Measurements from ENCODE around the gene ROPN1L.
A peak's percentile ranks its signal among the peaks of the same experiment; 100 is the strongest.
"Not testable (repeated sequence)": the region's sequence is repeated elsewhere in the genome, so short reads cannot be mapped to it uniquely, and the experiment has no call there.

The ROPN1L gene

GRCh38 chr5:10441083-10441991 lies at the start of gene ROPN1L:
TSS of gene ROPN1L (plus strand) at chr5:10441879. CDS start at chr5:10442168, 289 bp downstream.
- DNase-seq: peak; percentile 71

- DNase-seq: not testable (repeated sequence)
Observed at GRCh38 chr5:10392567-10393328, 48.9 kb upstream of the ROPN1L start.

- DNase-seq: no peak
Observed at GRCh38 chr5:10393491-10393890, 48.2 kb upstream of the ROPN1L start.

DNA sequence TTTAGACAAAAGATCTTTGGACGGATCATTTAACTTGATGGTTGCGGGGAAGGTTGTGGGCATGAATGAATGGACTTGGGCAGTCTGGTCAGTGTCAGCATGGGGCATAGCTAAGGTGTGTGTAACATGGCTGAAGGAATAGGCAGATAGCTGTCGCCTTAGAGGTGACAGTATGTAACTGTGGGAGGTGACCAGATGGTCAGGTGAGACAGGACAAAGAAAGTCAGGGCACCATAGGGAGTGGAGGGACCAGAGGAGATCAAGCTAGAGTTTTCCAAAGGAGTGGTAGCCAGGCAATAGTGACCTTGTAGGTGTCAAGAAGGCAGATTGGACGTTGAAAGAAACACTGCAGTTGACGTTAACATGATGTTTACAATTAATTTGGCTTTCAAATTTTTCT lies 45.1 kb upstream of the ROPN1L start:
- DNase-seq: no peak

- DNase-seq: no peak
Observed at GRCh38 chr5:10399839-10400238, 41.8 kb upstream of the ROPN1L start.

GRCh38 chr5:10400411-10400810 lies 41.3 kb upstream of the ROPN1L start:
- DNase-seq: no peak

DNA sequence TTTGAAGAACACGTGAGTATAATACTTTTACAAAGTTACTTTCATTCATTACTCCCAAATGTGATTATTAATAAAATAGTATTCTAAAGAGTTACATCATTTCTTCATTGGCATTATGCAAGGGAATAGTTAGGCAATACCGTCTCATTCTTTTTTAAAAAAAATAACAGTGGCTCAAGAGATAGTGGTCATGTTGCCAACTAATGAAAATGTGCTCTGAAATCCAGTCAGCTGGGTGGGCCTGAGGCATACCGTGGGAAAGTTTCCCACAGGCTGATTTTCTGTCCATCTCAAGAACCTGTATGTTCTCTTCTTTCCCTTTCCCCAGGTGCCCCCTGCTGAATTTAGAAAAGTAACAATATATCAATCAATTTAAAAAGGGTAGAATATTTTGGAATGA lies 40.8 kb upstream of the ROPN1L start:
- DNase-seq: no peak

DNA sequence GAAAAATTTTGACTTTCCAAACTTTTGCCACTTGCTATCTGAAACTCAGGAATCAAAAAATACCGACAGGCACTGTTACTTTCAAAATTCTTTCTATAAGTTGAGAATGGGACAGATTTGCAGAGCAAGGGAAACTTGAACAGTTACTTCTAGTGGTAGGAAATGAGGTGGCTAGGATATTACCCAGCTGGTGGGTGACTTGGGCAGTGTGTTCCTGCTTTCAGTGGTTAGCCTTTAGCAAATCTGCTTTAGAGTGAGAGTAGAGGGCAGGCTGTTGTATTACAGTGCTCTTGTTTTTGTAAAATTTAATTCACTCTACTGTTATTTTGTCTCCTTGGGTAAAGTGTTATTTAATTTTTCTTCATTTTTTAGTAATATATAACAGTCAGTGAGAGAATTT lies 40.2 kb upstream of the ROPN1L start:
- no peak for DNase-seq

GRCh38 chr5:10403829-10404228 lies 37.9 kb upstream of the ROPN1L start:
- DNase-seq: no peak

DNA sequence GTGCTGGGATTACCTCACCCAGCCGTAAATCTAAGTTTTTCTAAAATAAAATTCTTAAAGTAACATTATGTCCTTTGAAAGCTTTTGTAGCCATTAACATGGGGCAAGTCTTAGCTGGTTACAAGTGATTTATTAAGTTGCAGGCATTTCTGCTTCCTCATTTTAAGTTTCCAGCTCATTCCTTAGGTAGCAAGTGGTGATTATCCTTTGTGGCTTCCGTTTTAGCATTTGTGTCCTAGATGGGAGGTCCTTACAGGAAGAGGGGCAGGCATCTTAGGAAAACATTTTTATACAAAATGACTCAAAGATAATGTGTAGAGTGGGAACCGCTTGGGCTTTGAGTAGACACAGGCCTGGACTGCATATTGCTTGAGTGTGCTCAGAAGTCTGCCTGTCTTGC lies 35.0 kb upstream of the ROPN1L start:
- DNase-seq: no peak

DNA sequence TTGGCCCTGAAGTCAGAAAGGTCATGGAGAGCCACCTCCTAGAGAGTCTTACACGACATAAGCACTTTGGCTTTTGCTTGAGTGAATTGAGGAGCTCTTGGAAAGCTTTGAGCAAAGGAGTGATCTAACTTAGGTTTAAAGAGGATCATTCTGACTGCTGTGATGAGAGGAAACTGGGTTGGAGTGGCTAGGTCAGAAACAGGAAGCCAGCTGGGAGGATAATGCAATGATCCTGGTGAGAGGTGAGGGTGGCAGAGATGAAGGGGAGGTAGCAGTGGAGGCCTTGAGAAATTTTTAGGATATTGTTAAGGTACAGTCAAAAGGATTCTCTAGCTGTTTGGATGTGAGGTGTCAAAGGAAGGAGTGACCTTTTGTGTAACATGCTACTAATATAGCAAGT lies 32.2 kb upstream of the ROPN1L start:
- no peak for DNase-seq

DNA sequence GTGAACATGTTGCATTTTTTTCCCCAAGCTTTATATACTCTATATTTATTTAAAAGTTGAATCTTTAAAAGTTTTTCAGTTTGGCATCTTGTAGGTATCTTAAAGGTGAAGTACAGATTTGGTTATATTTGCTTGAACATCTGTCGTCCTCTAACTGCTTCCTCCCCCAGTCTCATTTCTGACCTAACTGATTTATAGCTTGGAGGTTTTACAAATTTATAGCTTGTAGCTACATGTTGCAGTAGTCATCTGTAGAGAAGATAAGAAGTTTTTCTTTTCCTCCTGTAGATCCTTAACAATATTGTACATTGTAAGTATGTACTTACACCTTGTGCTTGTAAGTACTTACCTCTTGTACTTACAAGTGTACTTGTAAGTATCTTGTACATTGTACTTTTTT lies 31.0 kb upstream of the ROPN1L start:
- DNase-seq: no peak

GRCh38 chr5:10411336-10411735 lies 30.3 kb upstream of the ROPN1L start:
- DNase-seq: no peak

DNA sequence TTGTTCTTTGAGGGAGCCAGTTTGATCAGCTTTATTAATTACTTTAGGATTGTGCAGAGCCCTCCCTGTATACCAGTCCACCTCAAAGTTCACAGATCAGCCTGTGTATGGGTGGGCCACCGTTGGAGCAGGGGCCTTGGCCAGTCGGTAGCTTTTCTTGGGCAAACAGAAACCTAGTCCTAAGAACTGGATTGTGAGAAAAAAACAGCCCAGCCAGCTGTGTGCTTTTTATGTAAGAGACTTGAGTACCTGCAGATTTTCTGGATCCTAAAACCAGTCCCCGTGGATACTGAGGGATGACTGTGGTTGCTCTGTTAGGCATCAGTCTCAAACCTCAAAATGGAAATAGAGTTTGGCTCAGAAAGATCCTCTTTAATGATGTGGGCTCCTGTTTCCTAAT lies 24.8 kb upstream of the ROPN1L start:
- no peak for DNase-seq

GRCh38 chr5:10418654-10419345 lies 22.9 kb upstream of the ROPN1L start:
- DNase-seq: no peak

DNA sequence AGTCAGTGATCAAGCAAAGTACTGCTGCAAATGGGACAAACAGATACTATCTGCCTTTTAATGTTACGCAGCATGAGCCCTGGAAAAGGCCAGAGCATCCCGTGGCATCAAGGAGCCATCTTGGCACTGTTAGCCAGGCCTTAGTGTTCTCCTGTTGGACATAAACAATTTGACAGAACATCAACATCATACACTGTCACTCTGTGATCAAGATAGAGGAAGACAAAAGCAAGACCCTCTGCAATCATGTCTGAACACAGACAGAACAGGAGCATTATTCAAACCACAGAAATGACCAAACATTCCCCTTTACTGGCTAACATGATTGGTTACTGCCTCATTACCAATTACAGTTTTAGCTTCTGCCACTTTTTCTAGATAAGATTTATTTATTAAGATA lies 21.2 kb upstream of the ROPN1L start:
- DNase-seq: no peak

DNA sequence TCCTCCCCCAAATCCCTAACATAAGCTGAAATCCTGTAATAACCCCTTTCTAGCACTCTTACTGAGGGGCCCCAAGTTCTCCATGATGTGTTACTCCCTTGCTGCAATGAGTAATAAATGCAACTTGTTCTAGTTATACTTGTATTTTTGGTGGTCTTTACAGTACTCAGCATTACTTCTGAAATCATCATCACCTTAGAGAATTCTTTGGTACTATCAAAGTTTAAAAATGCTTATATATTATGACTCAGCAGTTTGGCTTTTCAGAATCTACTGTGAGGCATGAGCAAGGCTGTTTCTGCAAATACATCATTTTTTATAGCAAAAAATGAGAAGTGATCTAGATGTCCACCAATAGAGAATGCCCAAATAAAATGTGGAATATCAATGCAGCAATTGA lies 20.7 kb upstream of the ROPN1L start:
- DNase-seq: no peak

DNA sequence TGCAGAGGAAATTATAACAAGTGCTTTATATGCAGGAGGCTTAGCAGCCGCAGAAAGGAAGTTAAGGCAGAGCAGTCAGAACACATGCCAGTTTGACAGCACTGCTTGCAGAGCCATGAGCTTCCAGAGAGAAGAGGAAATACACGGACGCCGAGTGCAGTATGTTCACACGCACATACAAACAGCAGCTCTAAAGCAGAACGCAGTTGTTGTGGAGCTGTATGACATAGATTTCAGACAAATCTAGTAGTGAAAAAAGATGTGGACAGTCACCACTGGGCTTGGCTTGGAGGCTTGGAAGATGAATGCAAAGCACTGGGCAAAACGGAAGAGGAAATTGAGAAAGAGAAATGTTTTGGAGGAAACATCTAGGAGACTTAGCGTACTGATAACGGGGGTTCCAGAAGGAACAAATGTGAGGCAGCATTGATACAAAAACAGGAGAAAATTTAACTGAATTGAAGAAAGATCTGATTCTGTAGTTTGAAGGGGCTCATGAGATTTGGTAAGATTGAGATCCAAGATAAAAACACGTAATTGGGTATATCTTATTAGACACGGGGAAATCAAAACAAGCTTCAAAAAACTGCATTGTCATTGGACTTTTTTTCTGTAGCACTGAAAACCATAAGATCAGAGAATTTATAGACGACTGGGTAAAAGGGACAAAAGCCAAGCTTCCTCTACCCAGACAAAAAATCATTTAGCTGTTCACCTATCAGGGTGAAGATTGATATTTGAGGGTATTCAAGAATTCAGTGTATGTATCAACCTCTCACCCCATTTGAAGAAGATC lies 19.6 kb upstream of the ROPN1L start:
- no peak for DNase-seq

GRCh38 chr5:10423022-10423421 lies 18.7 kb upstream of the ROPN1L start:
- DNase-seq: no peak

GRCh38 chr5:10424124-10424731 lies 17.5 kb upstream of the ROPN1L start:
- no peak for DNase-seq

GRCh38 chr5:10427201-10427600 lies 14.5 kb upstream of the ROPN1L start:
- DNase-seq: no peak

DNA sequence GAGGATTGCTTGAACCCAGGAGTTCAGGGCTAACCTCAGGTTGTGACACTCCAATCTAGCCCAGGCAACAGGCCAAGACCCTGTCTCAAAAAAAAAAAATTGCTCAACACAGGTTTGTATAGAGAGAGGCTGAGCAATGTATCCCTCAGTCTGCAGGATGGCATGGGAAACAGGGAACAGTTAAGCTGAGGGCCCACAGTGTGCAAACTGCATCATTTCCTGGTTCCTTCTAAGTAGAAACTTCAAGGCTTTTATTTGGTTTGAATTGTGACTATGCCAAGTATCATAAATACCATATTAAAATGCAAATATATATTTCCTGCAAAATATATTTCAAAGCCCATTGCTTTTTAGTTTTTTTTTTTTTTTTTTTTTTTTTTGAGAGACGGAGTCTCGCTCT lies 13.7 kb upstream of the ROPN1L start:
- no peak for DNase-seq
